Hypothalamus (tissue), 51 donors: ENCODE measurements around the gene PRR20G.
A peak's percentile ranks its signal among the peaks of the same experiment; 100 is the strongest.

Experiments used
- DNase-seq, 51 donors: peaks; one replicate each; lab custom pipeline; 2025; lab: John Stamatoyannopoulos, UW

Gene PRR20G

GRCh38 chr3:127264794-127265514 is 22.9 kb downstream of the PRR20G start:
- no peak for DNase-seq

- DNase-seq = no peak
These were observed 23.6 kb downstream of the PRR20G start for GRCh38 chr3:127264292-127264691.

GRCh38 chr3:127263586-127264231 is 24.1 kb downstream of the PRR20G start:
- peak in 16 of 51 donors; percentile 6 to 46 (median 17) for DNase-seq

- no peak for DNase-seq
These were observed 24.8 kb downstream of the PRR20G start for GRCh38 chr3:127263037-127263436.

- DNase-seq = no peak
These were observed 25.3 kb downstream of the PRR20G start for GRCh38 chr3:127262533-127262932.

GRCh38 chr3:127261925-127262324 is 25.9 kb downstream of the PRR20G start:
- no peak for DNase-seq

GRCh38 chr3:127260826-127261555 is 26.9 kb downstream of the PRR20G start:
- DNase-seq = no peak

GRCh38 chr3:127260416-127260815 is 27.4 kb downstream of the PRR20G start:
- no peak for DNase-seq

- no peak for DNase-seq
These were observed 28.0 kb downstream of the PRR20G start for GRCh38 chr3:127259882-127260281.

- DNase-seq = no peak
These were observed 29.1 kb downstream of the PRR20G start for GRCh38 chr3:127258733-127259132.

- no peak for DNase-seq
These were observed 30.5 kb downstream of the PRR20G start for GRCh38 chr3:127257351-127257750.

- no peak for DNase-seq
These were observed 31.0 kb downstream of the PRR20G start for GRCh38 chr3:127256733-127257271.

- no peak for DNase-seq
These were observed 31.7 kb downstream of the PRR20G start for GRCh38 chr3:127256138-127256537.

GRCh38 chr3:127255516-127255915 is 32.3 kb downstream of the PRR20G start:
- DNase-seq = no peak

- DNase-seq = no peak
These were observed 33.1 kb downstream of the PRR20G start for GRCh38 chr3:127254730-127255129.

- DNase-seq = no peak
These were observed 33.7 kb downstream of the PRR20G start for GRCh38 chr3:127254033-127254644.

GRCh38 chr3:127253491-127253890 is 34.4 kb downstream of the PRR20G start:
- DNase-seq = no peak

- no peak for DNase-seq
These were observed 35.4 kb downstream of the PRR20G start for GRCh38 chr3:127252446-127252845.

GRCh38 chr3:127250032-127250431 is 37.8 kb downstream of the PRR20G start:
- DNase-seq = no peak

GRCh38 chr3:127247292-127247691 is 40.6 kb downstream of the PRR20G start:
- no peak for DNase-seq

GRCh38 chr3:127238602-127239001 is 49.2 kb downstream of the PRR20G start:
- DNase-seq = no peak
